Prostate gland (tissue), 2 donors: Measurements from ENCODE around the gene SPAG7. TPM values are rescaled to one million over a fixed set of nuclear protein-coding genes. Genes with fewer than 3 reads are reported as not detected.

ENCODE experiments used
- DNase-seq: peaks from one replicate; pipeline ENCODE4 v3.0.0-alpha.2; 2019; ENCODE audit warnings: low spot score
- H3K27ac ChIP-seq, 2 donors: fragments of 200-600 bp; sonication (generic); 2 replicates each; pipeline ENCODE4 v1.5.1; 2017 to 2019
- H3K27me3 ChIP-seq: fragments of 200-600 bp; sonication (generic); replicated peaks from 2 replicates; pipeline ENCODE4 v1.5.1; 2019; ENCODE audit not compliant: insufficient read depth
- H3K36me3 ChIP-seq, 2 donors: fragments of 200-600 bp; sonication (generic); 1 replicate in 1 of 2; 2 replicates in 1 of 2; pipeline versions ENCODE4 v1.5.1 to v1.8.1; 2017 to 2019
- H3K4me1 ChIP-seq: fragments of 200-600 bp; sonication (generic); replicated peaks from 2 replicates; pipeline ENCODE4 v1.5.1; 2019
- H3K4me3 ChIP-seq, 2 donors: fragments of 200-600 bp; sonication (generic); 2 replicates each; pipeline ENCODE4 v1.5.1; 2017 to 2019
- H3K9me3 ChIP-seq: fragments of 200-600 bp; sonication (generic); 2 replicates; pipeline ENCODE4 v1.5.1; 2017
- CTCF ChIP-seq, 4 experiments: fragments of 200-600 bp in 2 of 4; fragments of 450-650 bp in 2 of 4; sonication (generic) in 2 of 4; IDR thresholded peaks; 1 replicate in 3 of 4; 2 replicates in 1 of 4; pipeline ENCODE4 v1.5.1; 2016 to 2019; ENCODE audit warnings: antibody characterized with exemption in 4 of 4, mild to moderate bottlenecking in 2 of 4, moderate library complexity in 2 of 4
- POLR2A ChIP-seq: fragments of 450-650 bp; IDR thresholded peaks from one replicate; pipeline ENCODE4 v1.6.1; 2016; ENCODE audit warnings: antibody characterized with exemption, mild to moderate bottlenecking
- POLR2AphosphoS5 ChIP-seq: sonication (generic); formaldehyde crosslinking; IDR thresholded peaks from one replicate; pipeline ENCODE4 v1.6.1; 2017; ENCODE audit warnings: antibody characterized with exemption
- WGBS: methylation state at CpG from one replicate; pipeline ENCODE4 v1.1.5; 2018; 5-methylcytosine and 5-hydroxymethylcytosine counted together
- intact Hi-C: fragments of 100-400 bp; cut with DNase I; formaldehyde crosslinking; loops from one replicate; pipeline ENCODE4 v1.14.2; 2022
- total RNA-seq, 2 donors: library from RNA; depleted of rRNA; stranded (reverse); fragments of >200 nt; gene quantifications; one replicate each; pipeline ENCODE4 v1.1.0, GENCODE V29; 2016

Gene SPAG7
- total RNA-seq, 2 donors from 2014 or later, result 54.2 to 72.0 TPM

- peaks cover 4 to 8% of the 10 kb centered on the region in 2 donors for H3K36me3 ChIP-seq
- no peak overlapping the region for H3K27ac ChIP-seq
- DNase-seq, result no peak
- no peak for TF ChIP-seq POLR2AphosphoS5
- no peak for TF ChIP-seq CTCF (IDR thresholded peaks at IDR 0.05)
- TF ChIP-seq POLR2A, result no peak
- H3K4me3 ChIP-seq, result no peak overlapping the region
- peaks cover 12% of the 10 kb centered on the region for H3K4me1 ChIP-seq
- 93% methylated on average over 6 of the region's 6 CpGs for WGBS
- no peaks in the 10 kb centered on the region for H3K9me3 ChIP-seq
- intact Hi-C loops, result no loop called here
- no peaks in the 10 kb centered on the region for H3K27me3 ChIP-seq
These were observed 4.2 kb upstream of the SPAG7 start for GRCh38 chr17:4971826-4972225.

GRCh38 chr17:4970273-4970672 lies 2.7 kb upstream of the SPAG7 start:
- intact Hi-C loops, result no loop called here
- no peak for DNase-seq

GRCh38 chr17:4969551-4970173 lies 2.0 kb upstream of the SPAG7 start:
- no peaks in the 10 kb centered on the region for H3K9me3 ChIP-seq
- intact Hi-C loops, result no loop called here
- DNase-seq, result no peak
- H3K4me1 ChIP-seq, result peaks cover 12% of the 10 kb centered on the region
- no peaks in the 10 kb centered on the region for H3K27me3 ChIP-seq
- no peak overlapping the region for H3K27ac ChIP-seq
- H3K36me3 ChIP-seq, result peaks cover 4 to 8% of the 10 kb centered on the region in 2 donors
- WGBS, result 81% methylated on average over 16 of the region's 16 CpGs
- TF ChIP-seq POLR2AphosphoS5, result no peak
- no peak for TF ChIP-seq CTCF (IDR thresholded peaks at IDR 0.05)
- no peak for TF ChIP-seq POLR2A
- H3K4me3 ChIP-seq, result no peak overlapping the region

More at GRCh38 chr17:4970273-4970672, 2.7 kb upstream of the SPAG7 start:
- no peak overlapping the region for H3K4me3 ChIP-seq
- no peaks in the 10 kb centered on the region for H3K27me3 ChIP-seq
- TF ChIP-seq POLR2AphosphoS5, result no peak
- no peak for TF ChIP-seq POLR2A
- TF ChIP-seq CTCF (IDR thresholded peaks at IDR 0.05), result no peak
- no peak overlapping the region for H3K27ac ChIP-seq
- peaks cover 12% of the 10 kb centered on the region for H3K4me1 ChIP-seq
- WGBS, result 90% methylated on average over 8 of the region's 8 CpGs
- H3K36me3 ChIP-seq, result peaks cover 4 to 8% of the 10 kb centered on the region in 2 donors
- H3K9me3 ChIP-seq, result no peaks in the 10 kb centered on the region

- intact Hi-C loops, result no loop called here
- peak overlapping the region in 1 of 2 donors; percentile 63 for H3K4me3 ChIP-seq
- no peaks in the 10 kb centered on the region for H3K27me3 ChIP-seq
- no peak for TF ChIP-seq POLR2AphosphoS5
- no peak for TF ChIP-seq CTCF (IDR thresholded peaks at IDR 0.05)
- no peak for TF ChIP-seq POLR2A
- no peak for DNase-seq
- peaks cover 12% of the 10 kb centered on the region for H3K4me1 ChIP-seq
- peak overlapping the region; percentile 94 to 96 for H3K27ac ChIP-seq
- WGBS, result 64% methylated on average over 15 of the region's 15 CpGs
- peaks cover 4 to 8% of the 10 kb centered on the region in 2 donors for H3K36me3 ChIP-seq
- H3K9me3 ChIP-seq, result no peaks in the 10 kb centered on the region
These were observed 1.5 kb upstream of the SPAG7 start for GRCh38 chr17:4969047-4969550.
